WERI-Rb-1 (cell line): ENCODE data around the gene GNA15.

ENCODE experiments used
- DNase-seq: peaks from one replicate; pipeline ENCODE4 v3.0.0-alpha.2; 2020
- H3K27ac ChIP-seq: fragments of 250-450 bp; sonication (Bioruptor Pico); 2 replicates; pipeline ENCODE4 v1.5.1; 2020; ENCODE audit warnings: mild to moderate bottlenecking, moderate library complexity
- H3K27me3 ChIP-seq: fragments of 250-450 bp; sonication (Bioruptor Pico); 2 replicates; pipeline ENCODE4 v1.5.1; 2021; ENCODE audit warnings: mild to moderate bottlenecking, low read depth, moderate library complexity; ENCODE audit not compliant: insufficient read depth, severe bottlenecking
- H3K36me3 ChIP-seq: fragments of 250-450 bp; sonication (Bioruptor Pico); 2 replicates; pipeline ENCODE4 v1.5.1; 2020; ENCODE audit warnings: mild to moderate bottlenecking, moderate library complexity
- H3K4me3 ChIP-seq: 2 replicates; pipeline ENCODE4 v1.5.1; 2011; ENCODE audit warnings: low read depth, mild to moderate bottlenecking, control low read depth, low read length
- H3K9me3 ChIP-seq: fragments of 250-450 bp; sonication (Bioruptor Pico); 2 replicates; pipeline ENCODE4 v1.5.1; 2021; ENCODE audit warnings: mild to moderate bottlenecking, moderate library complexity; ENCODE audit not compliant: severe bottlenecking
- CTCF ChIP-seq: IDR thresholded peaks from 2 replicates; pipeline ENCODE4 v1.5.1; 2011; ENCODE audit warnings: low read depth, mild to moderate bottlenecking, control low read depth, inconsistent platforms, low read length

The GNA15 gene

GRCh38 chr19:3192228-3192635, 56.4 kb downstream of the GNA15 start:
- H3K27ac ChIP-seq, result no peak overlapping the region
- H3K36me3 ChIP-seq, result peaks cover 27% of the 10 kb centered on the region
- no peaks in the 10 kb centered on the region for H3K27me3 ChIP-seq
- no peak for TF ChIP-seq CTCF
- no peaks in the 10 kb centered on the region for H3K9me3 ChIP-seq
- DNase-seq, result no peak
- H3K4me3 ChIP-seq, result no peak overlapping the region

GRCh38 chr19:3192684-3193083, 56.9 kb downstream of the GNA15 start:
- no peaks in the 10 kb centered on the region for H3K9me3 ChIP-seq
- TF ChIP-seq CTCF, result no peak
- no peak for DNase-seq
- peaks cover 25% of the 10 kb centered on the region for H3K36me3 ChIP-seq
- no peaks in the 10 kb centered on the region for H3K27me3 ChIP-seq
- no peak overlapping the region for H3K4me3 ChIP-seq
- H3K27ac ChIP-seq, result no peak overlapping the region

DNA sequence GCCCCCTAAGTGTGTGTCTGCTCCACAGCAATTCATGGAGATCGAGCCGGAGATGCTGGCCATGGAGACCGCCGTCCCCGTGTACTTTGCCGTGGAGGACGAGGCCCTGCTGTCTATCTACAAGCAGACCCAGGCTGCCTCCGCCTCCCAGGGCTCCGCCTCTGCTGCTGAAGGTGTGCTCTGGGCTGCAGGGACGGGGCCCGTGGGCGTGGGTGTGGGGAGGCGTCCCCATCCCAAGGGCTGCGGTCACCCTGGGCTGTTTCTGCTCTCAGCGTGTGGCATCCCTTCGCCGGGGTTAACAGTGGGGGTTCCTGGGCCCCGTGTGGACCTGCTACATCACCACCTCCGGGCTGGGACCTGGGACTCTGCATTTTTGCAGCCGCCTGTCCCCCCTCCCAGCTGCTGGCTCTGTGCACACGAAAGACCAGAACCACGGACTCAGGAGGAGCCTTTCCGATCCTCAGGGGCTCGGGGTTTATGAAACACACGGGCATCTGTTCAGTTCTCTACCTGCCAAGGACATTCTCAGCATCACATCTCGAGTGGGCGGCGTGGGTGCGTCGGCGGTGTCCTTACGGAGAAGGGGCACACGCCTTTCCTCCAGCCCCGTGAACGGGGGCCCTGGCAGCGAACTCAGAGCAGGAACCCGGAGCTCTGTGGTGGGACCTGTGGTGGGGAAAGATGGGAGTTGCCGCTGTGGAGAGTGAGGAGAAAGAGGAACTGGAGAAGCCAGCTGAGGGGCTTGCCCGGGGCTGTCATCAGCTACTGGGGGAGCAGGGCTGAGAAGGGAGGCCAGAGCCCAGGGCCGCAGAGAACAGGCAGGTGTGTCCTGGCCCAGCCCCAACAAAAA, 57.6 kb downstream of the GNA15 start:
- no peak for TF ChIP-seq CTCF
- DNase-seq, result no peak
- H3K4me3 ChIP-seq, result no peak overlapping the region
- no peaks in the 10 kb centered on the region for H3K27me3 ChIP-seq
- H3K9me3 ChIP-seq, result no peaks in the 10 kb centered on the region
- peaks cover 25% of the 10 kb centered on the region for H3K36me3 ChIP-seq
- H3K27ac ChIP-seq, result no peak overlapping the region

DNA sequence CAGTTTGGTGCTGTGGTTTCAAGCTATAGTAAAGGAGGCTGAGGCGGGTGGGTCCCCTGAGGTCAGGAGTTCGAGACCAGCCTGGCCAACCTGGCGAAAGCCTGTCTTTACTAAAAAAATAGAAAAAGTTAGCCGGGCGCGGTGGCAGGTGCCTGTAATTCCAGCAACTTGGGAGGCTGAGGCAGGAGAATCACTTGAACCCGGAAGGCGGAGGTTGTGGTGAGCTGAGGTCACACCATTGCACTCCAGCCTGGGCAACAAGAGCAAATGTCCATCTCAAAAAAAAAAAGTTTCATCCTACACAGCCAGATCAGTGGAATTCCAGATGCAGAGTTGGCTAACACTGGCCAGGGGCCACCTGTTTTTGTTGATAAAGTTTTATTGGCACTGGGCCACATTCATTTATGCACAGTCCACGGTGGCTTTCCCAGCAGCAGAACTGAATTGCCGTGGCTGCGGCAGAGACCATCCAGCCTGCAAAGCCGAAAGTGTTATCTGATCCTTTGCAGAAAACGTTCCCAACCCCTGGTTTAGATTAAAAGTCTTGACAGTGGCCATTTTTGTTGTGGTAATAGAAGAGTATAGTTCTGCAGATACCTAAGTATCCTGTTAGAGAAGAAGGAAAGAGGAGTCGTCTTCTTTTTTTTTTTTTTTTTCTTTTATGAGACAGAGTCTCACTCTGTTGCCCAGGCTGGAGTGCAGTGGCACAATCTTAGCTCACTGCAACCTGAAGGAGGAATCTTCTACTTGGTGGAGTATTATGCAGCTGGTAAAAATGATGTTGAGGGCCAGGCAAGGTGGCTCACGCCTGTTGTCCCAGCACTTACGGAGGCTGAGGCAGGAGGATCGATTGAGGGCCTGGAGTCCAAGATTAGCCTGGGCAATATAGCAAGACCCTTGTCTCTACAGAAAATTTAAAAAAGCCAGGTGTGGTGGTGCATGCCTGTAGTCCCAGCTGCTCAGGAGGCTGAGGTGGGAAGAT, 58.6 kb downstream of the GNA15 start:
- no peak overlapping the region for H3K4me3 ChIP-seq
- H3K36me3 ChIP-seq, result peaks cover 22% of the 10 kb centered on the region
- no peak overlapping the region for H3K27ac ChIP-seq
- TF ChIP-seq CTCF, result no peak
- no peaks in the 10 kb centered on the region for H3K27me3 ChIP-seq
- DNase-seq, result no peak
- no peaks in the 10 kb centered on the region for H3K9me3 ChIP-seq

DNA sequence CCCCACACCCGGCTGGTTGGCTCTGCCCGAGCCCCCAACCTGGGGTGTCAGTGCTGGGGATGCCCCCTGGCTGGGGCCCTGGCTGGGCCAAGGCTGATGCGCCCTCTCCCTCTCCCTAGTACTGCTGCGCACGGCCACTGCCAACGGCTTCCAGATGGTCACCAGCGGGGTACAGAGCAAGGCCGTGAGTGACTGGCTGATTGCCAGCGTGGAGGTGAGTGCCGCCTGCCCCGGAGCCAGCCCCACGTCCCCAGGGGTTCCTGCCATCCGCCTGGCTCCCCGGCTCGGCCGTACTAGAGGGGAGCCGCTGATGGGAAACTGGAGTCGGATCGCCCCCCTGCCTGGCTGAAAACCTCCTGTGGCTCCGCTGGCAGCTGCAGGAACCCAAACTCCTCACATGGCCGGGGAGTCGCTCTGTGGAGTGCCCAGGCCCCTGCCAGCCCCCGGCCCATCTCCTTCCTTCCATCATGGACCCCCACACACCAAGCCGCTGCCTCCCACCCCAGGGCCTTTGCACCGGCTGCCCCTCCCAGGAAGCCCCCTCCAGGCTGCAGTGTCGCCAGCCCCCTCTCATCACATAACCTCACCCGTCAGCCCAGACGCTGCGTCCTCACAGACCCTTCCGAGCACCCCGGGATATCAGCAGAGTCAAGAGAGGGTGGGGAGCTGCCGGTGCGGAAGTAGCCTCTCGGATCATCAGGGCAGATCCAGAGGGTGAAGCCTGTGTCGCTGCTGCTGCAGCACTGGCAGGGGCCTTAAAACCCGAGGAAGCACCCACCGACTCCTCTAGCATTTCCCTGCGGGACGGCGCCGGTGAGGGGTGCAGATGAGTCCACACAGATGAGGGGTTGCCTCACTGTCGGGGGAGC, 60.5 kb downstream of the GNA15 start:
- H3K36me3 ChIP-seq, result peaks cover 22% of the 10 kb centered on the region
- no peaks in the 10 kb centered on the region for H3K27me3 ChIP-seq
- H3K4me3 ChIP-seq, result no peak overlapping the region
- DNase-seq, result no peak
- TF ChIP-seq CTCF, result no peak
- no peaks in the 10 kb centered on the region for H3K9me3 ChIP-seq
- H3K27ac ChIP-seq, result peak overlapping the region; percentile 54
